HCT116 (cell line): ENCODE results near the gene SHISA3. TPM values are rescaled to one million over a fixed set of nuclear protein-coding genes. Genes with fewer than 3 reads are reported as not detected.

Source experiments
- ATAC-seq: fragments of 200-7000 bp; cut with Tn5 transposase; 2 replicates; pipeline ENCODE4 v1.9.1; 2020; ENCODE audit warnings: mild to moderate bottlenecking, moderate library complexity
- BruUV-seq: library from RNA; stranded (reverse); fragments of 400-500 nt; replicated peaks from 2 replicates; lab custom pipeline; 2021; lab: Mats Ljungman, UMichigan
- CTCF ChIA-PET: fragments of 300-600 bp; sonication (Branson Sonifier 250); formaldehyde crosslinking; loops from one replicate; lab custom pipeline; 2021; ENCODE audit warnings: antibody characterized with exemption; lab: Charles Lee
- POLR2A ChIA-PET: fragments of 300-600, 350-600 bp; sonication (Branson Sonifier 250); formaldehyde crosslinking; loops from one replicate; lab custom pipeline; 2021; ENCODE audit warnings: antibody characterized with exemption; lab: Charles Lee
- RAD21 ChIA-PET, 2 experiments: fragments of 300-600 bp; sonication (Branson Sonifier 250); formaldehyde crosslinking; loops; one replicate each; lab custom pipeline; 2023; ENCODE audit warnings: low total read pairs in 2 of 2; ENCODE audit not compliant: uncharacterized antibody in 2 of 2, unreplicated experiment in 2 of 2, low non-redundant PET in 1 of 2; lab: Charles Lee
- DNase-seq: peaks from one replicate; pipeline ENCODE4 v3.0.0-alpha.2; 2010; ENCODE audit warnings: low read depth, low spot score
- H2AFZ ChIP-seq: fragments of 200-600 bp; shearing (Covaris generic), sonication (generic); 2 replicates; pipeline ENCODE4 v1.6.1; 2017; ENCODE audit warnings: low read depth, mixed run types, mixed read lengths, antibody characterized with exemption, low read length; ENCODE audit not compliant: poor library complexity, severe bottlenecking
- H3K27ac ChIP-seq: 2 replicates; pipeline ENCODE4 v1.5.1; 2012; ENCODE audit warnings: low read depth, low read length
- H3K27me3 ChIP-seq: fragments of 200-600 bp; sonication (generic); 2 replicates; pipeline ENCODE4 v1.6.1; 2016; ENCODE audit warnings: mixed run types, low read length, mixed read lengths; ENCODE audit not compliant: insufficient read depth
- H3K36me3 ChIP-seq, 2 experiments: fragments of 200-500 bp in 1 of 2; fragments of 200-600 bp in 1 of 2; sonication (Bioruptor generic) in 1 of 2; sonication (generic) in 1 of 2; 2 replicates each; pipeline versions ENCODE4 v1.5.1 to v1.6.1; 2014 to 2016; ENCODE audit warnings: low read length in 2 of 2, inconsistent platforms in 1 of 2, mixed read lengths in 1 of 2, mixed run types in 1 of 2; ENCODE audit not compliant: insufficient read depth in 2 of 2, control insufficient read depth in 1 of 2
- H3K4me1 ChIP-seq, 2 experiments: fragments of 200-600 bp in 1 of 2; sonication (generic) in 1 of 2; 2 replicates each; pipeline versions ENCODE4 v1.5.1 to v1.6.1; 2012 to 2017; ENCODE audit warnings: low read length in 2 of 2, inconsistent platforms in 1 of 2, mild to moderate bottlenecking in 1 of 2, mixed read lengths in 1 of 2, mixed run types in 1 of 2, moderate library complexity in 1 of 2; ENCODE audit not compliant: insufficient read depth in 2 of 2, control insufficient read depth in 1 of 2
- H3K4me2 ChIP-seq: fragments of 200-600 bp; sonication (generic); 2 replicates; pipeline ENCODE4 v1.6.1; 2017; ENCODE audit warnings: mixed run types, low read length, mixed read lengths
- H3K4me3 ChIP-seq, 2 experiments: fragments of 200-600 bp in 1 of 2; sonication (generic) in 1 of 2; replicated peaks in 1 of 2; 2 replicates each; pipeline ENCODE4 v1.5.1; 2011 to 2016; ENCODE audit warnings: low read length in 2 of 2, control low read depth in 1 of 2, low read depth in 1 of 2, mild to moderate bottlenecking in 1 of 2, mixed read lengths in 1 of 2, mixed run types in 1 of 2
- H3K79me2 ChIP-seq: fragments of 200-600 bp; sonication (generic); 2 replicates; pipeline ENCODE4 v1.6.1; 2017; ENCODE audit warnings: mild to moderate bottlenecking, mixed run types, low read length, moderate library complexity, mixed read lengths; ENCODE audit not compliant: insufficient read depth
- H3K9ac ChIP-seq: fragments of 200-600 bp; sonication (generic); 2 replicates; pipeline ENCODE4 v1.6.1; 2016; ENCODE audit warnings: low read length, mixed read lengths
- H3K9me2 ChIP-seq: fragments of 200-600 bp; sonication (generic), shearing (Covaris generic); 2 replicates; pipeline ENCODE4 v1.6.1; 2017; ENCODE audit warnings: mixed run types, mild to moderate bottlenecking, moderate library complexity; ENCODE audit not compliant: insufficient read depth
- H3K9me3 ChIP-seq, 2 experiments: fragments of 200-500 bp in 1 of 2; fragments of 200-600 bp in 1 of 2; sonication (Bioruptor generic) in 1 of 2; sonication (generic) in 1 of 2; 2 replicates each; pipeline ENCODE4 v1.6.1; 2014 to 2017; ENCODE audit warnings: low read length in 2 of 2, mixed read lengths in 2 of 2, inconsistent platforms in 1 of 2, low read depth in 1 of 2, mild to moderate bottlenecking in 1 of 2, mixed run types in 1 of 2, moderate library complexity in 1 of 2; ENCODE audit not compliant: control insufficient read depth in 1 of 2, insufficient read depth in 1 of 2
- H4K20me1 ChIP-seq: fragments of 200-600 bp; sonication (generic), shearing (Covaris generic); 2 replicates; pipeline ENCODE4 v1.6.1; 2017; ENCODE audit warnings: mixed run types, mild to moderate bottlenecking, moderate library complexity; ENCODE audit not compliant: insufficient read depth
- EGR1 ChIP-seq: IDR thresholded peaks from 2 replicates; pipeline ENCODE4 v1.6.1; 2012; ENCODE audit warnings: low read depth
- ELF1 ChIP-seq: IDR thresholded peaks from 2 replicates; pipeline ENCODE4 v1.6.1; 2012; ENCODE audit warnings: low read depth, borderline replicate concordance
- EZH2phosphoT487 ChIP-seq: fragments of 200-600 bp; IDR thresholded peaks from 2 replicates; pipeline ENCODE4 v1.6.1; 2018; ENCODE audit warnings: antibody characterized with exemption, borderline replicate concordance
- FOSL1 ChIP-seq: IDR thresholded peaks from 2 replicates; pipeline ENCODE4 v1.6.1; 2012; ENCODE audit warnings: low read depth
- ZNF274 ChIP-seq: fragments of 200-500 bp; sonication (Bioruptor generic); IDR thresholded peaks from 2 replicates; pipeline ENCODE4 v1.6.1; 2014; ENCODE audit warnings: mild to moderate bottlenecking, low read depth, low read length, inconsistent platforms
- intact Hi-C: fragments of 100-400 bp; cut with micrococcal nuclease; formaldehyde crosslinking; loops from 2 replicates; pipeline ENCODE4 v1.10.0; 2022
- total RNA-seq: library from RNA; stranded (reverse); gene quantifications from one replicate; pipeline ENCODE4 v1.2.1, GENCODE V29; 2021; ENCODE audit not compliant: unreplicated experiment
- TF ChIP-seq, protein P1 (sequence below): IDR thresholded peaks from 2 replicates; pipeline ENCODE4 v1.6.1; 2012
- TF ChIP-seq, protein P2 (sequence below): IDR thresholded peaks from 2 replicates; pipeline ENCODE4 v1.6.1; 2012; ENCODE audit warnings: low read depth

Gene SHISA3
- total RNA-seq, 1 experiment from 2014 or later = not detected

GRCh38 chr4:42352049-42352448 is 45.2 kb upstream of the SHISA3 start:
- H3K36me3 ChIP-seq = no peaks in the 10 kb centered on the region
- no peaks in the 10 kb centered on the region for H4K20me1 ChIP-seq
- 0 out of 2 replicates have a peak, but pooled peaks cover 5% of the 10 kb centered on the region for H3K27me3 ChIP-seq
- ChIA-PET RAD21 (no interaction called here), POLR2A (no interaction called here), CTCF (interaction anchor here (1.1 kb wide), 1 partner anchor 19 kb away, joined by 3 read pairs; no protein-coding TSS in a partner anchor)
- H3K4me3 ChIP-seq = no peak overlapping the region
- intact Hi-C loops = no loop called here
- no peak overlapping the region for H3K4me2 ChIP-seq
- no peak for TF ChIP-seq FOSL1
- TF ChIP-seq EGR1 = no peak
- TF ChIP-seq EZH2phosphoT487 = no peak
- TF ChIP-seq ELF1 = no peak
- TF ChIP-seq, protein P1, sequence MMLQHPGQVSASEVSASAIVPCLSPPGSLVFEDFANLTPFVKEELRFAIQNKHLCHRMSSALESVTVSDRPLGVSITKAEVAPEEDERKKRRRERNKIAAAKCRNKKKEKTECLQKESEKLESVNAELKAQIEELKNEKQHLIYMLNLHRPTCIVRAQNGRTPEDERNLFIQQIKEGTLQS = no peak
- TF ChIP-seq, protein P2, sequence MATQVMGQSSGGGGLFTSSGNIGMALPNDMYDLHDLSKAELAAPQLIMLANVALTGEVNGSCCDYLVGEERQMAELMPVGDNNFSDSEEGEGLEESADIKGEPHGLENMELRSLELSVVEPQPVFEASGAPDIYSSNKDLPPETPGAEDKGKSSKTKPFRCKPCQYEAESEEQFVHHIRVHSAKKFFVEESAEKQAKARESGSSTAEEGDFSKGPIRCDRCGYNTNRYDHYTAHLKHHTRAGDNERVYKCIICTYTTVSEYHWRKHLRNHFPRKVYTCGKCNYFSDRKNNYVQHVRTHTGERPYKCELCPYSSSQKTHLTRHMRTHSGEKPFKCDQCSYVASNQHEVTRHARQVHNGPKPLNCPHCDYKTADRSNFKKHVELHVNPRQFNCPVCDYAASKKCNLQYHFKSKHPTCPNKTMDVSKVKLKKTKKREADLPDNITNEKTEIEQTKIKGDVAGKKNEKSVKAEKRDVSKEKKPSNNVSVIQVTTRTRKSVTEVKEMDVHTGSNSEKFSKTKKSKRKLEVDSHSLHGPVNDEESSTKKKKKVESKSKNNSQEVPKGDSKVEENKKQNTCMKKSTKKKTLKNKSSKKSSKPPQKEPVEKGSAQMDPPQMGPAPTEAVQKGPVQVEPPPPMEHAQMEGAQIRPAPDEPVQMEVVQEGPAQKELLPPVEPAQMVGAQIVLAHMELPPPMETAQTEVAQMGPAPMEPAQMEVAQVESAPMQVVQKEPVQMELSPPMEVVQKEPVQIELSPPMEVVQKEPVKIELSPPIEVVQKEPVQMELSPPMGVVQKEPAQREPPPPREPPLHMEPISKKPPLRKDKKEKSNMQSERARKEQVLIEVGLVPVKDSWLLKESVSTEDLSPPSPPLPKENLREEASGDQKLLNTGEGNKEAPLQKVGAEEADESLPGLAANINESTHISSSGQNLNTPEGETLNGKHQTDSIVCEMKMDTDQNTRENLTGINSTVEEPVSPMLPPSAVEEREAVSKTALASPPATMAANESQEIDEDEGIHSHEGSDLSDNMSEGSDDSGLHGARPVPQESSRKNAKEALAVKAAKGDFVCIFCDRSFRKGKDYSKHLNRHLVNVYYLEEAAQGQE = no peak
- TF ChIP-seq ZNF274 = no peak
- H3K9me2 ChIP-seq = no peaks in the 10 kb centered on the region
- no peaks in the 10 kb centered on the region for H3K9me3 ChIP-seq
- H3K4me1 ChIP-seq = no peaks in the 10 kb centered on the region; a peak in 1 of 4 replicates
- DNase-seq (no peak), ATAC-seq (no peak)
- H2AFZ ChIP-seq = no peak overlapping the region
- BruUV-seq = no TSS peak
- no peak overlapping the region for H3K9ac ChIP-seq
- H3K79me2 ChIP-seq = no peaks in the 10 kb centered on the region
- no peak overlapping the region for H3K27ac ChIP-seq
